Immature natural killer cell (primary cell): Measurements from ENCODE around the gene ACAP2. TPM values are rescaled to one million over a fixed set of nuclear protein-coding genes. Genes with fewer than 3 reads are reported as not detected.

Experiments used
- DNase-seq, 3 donors: peaks; one replicate each; pipeline ENCODE4 v3.0.0; 2022; ENCODE audit warnings: mixed read lengths in 1 of 3
- H3K27ac Mint-ChIP-seq, 6 donors: one replicate each; pipeline ENCODE4 v1.8.0; 2020; ENCODE audit warnings: mixed read lengths in 6 of 6, mild to moderate bottlenecking in 5 of 6, inconsistent platforms in 4 of 6, moderate library complexity in 3 of 6
- H3K27me3 Mint-ChIP-seq, 3 donors: one replicate each; pipeline ENCODE4 v1.8.0; 2020 to 2021; ENCODE audit warnings: low read depth in 3 of 3, mild to moderate bottlenecking in 3 of 3, mixed read lengths in 3 of 3, moderate library complexity in 3 of 3, inconsistent platforms in 1 of 3
- H3K36me3 Mint-ChIP-seq, 3 donors: one replicate each; pipeline ENCODE4 v1.8.0; 2020; ENCODE audit warnings: mixed read lengths in 3 of 3, inconsistent platforms in 2 of 3, mild to moderate bottlenecking in 2 of 3
- H3K4me1 Mint-ChIP-seq, 2 donors: one replicate each; pipeline ENCODE4 v1.8.0; 2020; ENCODE audit warnings: inconsistent platforms in 2 of 2, mild to moderate bottlenecking in 2 of 2, mixed read lengths in 2 of 2, moderate library complexity in 1 of 2
- H3K4me3 Mint-ChIP-seq, 5 donors: one replicate each; pipeline ENCODE4 v1.8.0; 2020; ENCODE audit warnings: mild to moderate bottlenecking in 5 of 5, mixed read lengths in 5 of 5, inconsistent platforms in 3 of 5, moderate library complexity in 3 of 5
- H3K9me3 Mint-ChIP-seq, 6 donors: one replicate each; pipeline ENCODE4 v1.8.0; 2020; ENCODE audit warnings: mild to moderate bottlenecking in 6 of 6, mixed read lengths in 6 of 6, inconsistent platforms in 4 of 6, moderate library complexity in 3 of 6
- polyA plus RNA-seq, 3 donors: library from polyadenylated mRNA; unstranded; fragments of 300-500 nt; fragmentation: Illumina TruSeq; gene quantifications; one replicate each; pipeline ENCODE4 v1.2.3, GENCODE V29; 2021

ACAP2 gene
- polyA plus RNA-seq, 3 donors from 2014 or later: 41.0 to 74.1 (median 53.0) TPM

GRCh38 chr3:195455789-195456188 lies 13.0 kb upstream of the ACAP2 start:
- no peak for DNase-seq
- peaks cover 9 to 12% of the 10 kb centered on the region in 2 donors for H3K4me1 Mint-ChIP-seq
- H3K36me3 Mint-ChIP-seq: no peaks in the 10 kb centered on the region
- no peaks in the 10 kb centered on the region for H3K9me3 Mint-ChIP-seq
- no peak overlapping the region for H3K4me3 Mint-ChIP-seq
- peaks cover 0 to 2% (median 0%) of the 10 kb centered on the region in 3 donors for H3K27me3 Mint-ChIP-seq
- H3K27ac Mint-ChIP-seq: no peak overlapping the region

- H3K27me3 Mint-ChIP-seq: peaks cover 0 to 2% (median 0%) of the 10 kb centered on the region in 3 donors
- H3K27ac Mint-ChIP-seq: no peak overlapping the region
- no peaks in the 10 kb centered on the region for H3K9me3 Mint-ChIP-seq
- DNase-seq: no peak
- peaks cover 3 to 4% of the 10 kb centered on the region in 2 donors for H3K4me1 Mint-ChIP-seq
- no peak overlapping the region for H3K4me3 Mint-ChIP-seq
- no peaks in the 10 kb centered on the region for H3K36me3 Mint-ChIP-seq
Observed at GRCh38 chr3:195453236-195453635, 10.4 kb upstream of the ACAP2 start.

- Mint-ChIP-seq H3K27me3 (peaks cover 0 to 2% (median 0%) of the 10 kb centered on the region in 3 donors), H3K27ac (no peak overlapping the region), H3K36me3 (no peaks in the 10 kb centered on the region)
Observed at GRCh38 chr3:195451373-195452015, 8.7 kb upstream of the ACAP2 start.

GRCh38 chr3:195450731-195451229 lies 8.0 kb upstream of the ACAP2 start:
- Mint-ChIP-seq H3K4me3 (no peak overlapping the region), H3K9me3 (no peaks in the 10 kb centered on the region), H3K27me3 (peaks cover 0 to 2% (median 0%) of the 10 kb centered on the region in 3 donors), H3K36me3 (no peaks in the 10 kb centered on the region), H3K4me1 (no peaks in the 10 kb centered on the region), H3K27ac (peak overlapping the region in 1 of 6 donors; percentile 6)
- no peak for DNase-seq

More at GRCh38 chr3:195451373-195452015, 8.7 kb upstream of the ACAP2 start:
- Mint-ChIP-seq H3K4me1 (no peaks in the 10 kb centered on the region), H3K9me3 (no peaks in the 10 kb centered on the region), H3K4me3 (no peak overlapping the region)
- no peak for DNase-seq

GRCh38 chr3:195448205-195448875 lies 5.5 kb upstream of the ACAP2 start:
- DNase-seq: no peak
- H3K9me3 Mint-ChIP-seq: no peaks in the 10 kb centered on the region
- H3K4me3 Mint-ChIP-seq: no peak overlapping the region
- no peak overlapping the region for H3K27ac Mint-ChIP-seq
- H3K36me3 Mint-ChIP-seq: no peaks in the 10 kb centered on the region
- peaks cover 0 to 1% (median 0%) of the 10 kb centered on the region in 3 donors for H3K27me3 Mint-ChIP-seq
- H3K4me1 Mint-ChIP-seq: peaks cover 10% of the 10 kb centered on the region in 2 donors

- H3K4me3 Mint-ChIP-seq: no peak overlapping the region
- no peak for DNase-seq
- H3K27me3 Mint-ChIP-seq: peaks cover 0 to 9% (median 2%) of the 10 kb centered on the region in 3 donors
- H3K27ac Mint-ChIP-seq: no peak overlapping the region
- H3K4me1 Mint-ChIP-seq: peaks cover 12 to 14% of the 10 kb centered on the region in 2 donors
- H3K36me3 Mint-ChIP-seq: no peaks in the 10 kb centered on the region
- no peaks in the 10 kb centered on the region for H3K9me3 Mint-ChIP-seq
Observed at GRCh38 chr3:195447201-195447600, 4.4 kb upstream of the ACAP2 start.

- peaks cover 2 to 14% (median 4%) of the 10 kb centered on the region in 3 donors for H3K27me3 Mint-ChIP-seq
Observed at GRCh38 chr3:195446359-195446758, 3.5 kb upstream of the ACAP2 start.

GRCh38 chr3:195445885-195446284 lies 3.1 kb upstream of the ACAP2 start:
- H3K4me1 Mint-ChIP-seq: peaks cover 22 to 23% of the 10 kb centered on the region in 2 donors
- H3K36me3 Mint-ChIP-seq: no peaks in the 10 kb centered on the region
- H3K4me3 Mint-ChIP-seq: no peak overlapping the region
- no peak for DNase-seq
- no peaks in the 10 kb centered on the region for H3K9me3 Mint-ChIP-seq
- peaks cover 2 to 16% (median 4%) of the 10 kb centered on the region in 3 donors for H3K27me3 Mint-ChIP-seq
- H3K27ac Mint-ChIP-seq: peak overlapping the region in 1 of 6 donors; percentile 48

More at GRCh38 chr3:195446359-195446758, 3.5 kb upstream of the ACAP2 start:
- DNase-seq: no peak
- Mint-ChIP-seq H3K9me3 (no peaks in the 10 kb centered on the region), H3K4me3 (no peak overlapping the region), H3K36me3 (no peaks in the 10 kb centered on the region), H3K4me1 (peaks cover 18 to 19% of the 10 kb centered on the region in 2 donors), H3K27ac (no peak overlapping the region)

- Mint-ChIP-seq H3K4me1 (peaks cover 43 to 45% of the 10 kb centered on the region in 2 donors), H3K9me3 (no peaks in the 10 kb centered on the region), H3K27ac (peak overlapping the region; percentile 89 to 93 (median 91)), H3K4me3 (peak overlapping the region; percentile 87 to 96 (median 91)), H3K36me3 (no peaks in the 10 kb centered on the region), H3K27me3 (peaks cover 2 to 16% (median 4%) of the 10 kb centered on the region in 3 donors)
- no peak for DNase-seq
Observed at GRCh38 chr3:195443391-195443989, 670 bp upstream of the ACAP2 start.

- Mint-ChIP-seq H3K27me3 (peaks cover 2 to 16% (median 4%) of the 10 kb centered on the region in 3 donors), H3K36me3 (no peaks in the 10 kb centered on the region), H3K9me3 (no peaks in the 10 kb centered on the region), H3K4me3 (peak overlapping the region; percentile 89 to 97 (median 96)), H3K4me1 (peaks cover 51 to 56% of the 10 kb centered on the region in 2 donors), H3K27ac (peak overlapping the region; percentile 91 to 98 (median 95))
- DNase-seq: peak; percentile 44 to 48 (median 46)
Observed at GRCh38 chr3:195441992-195442572, 738 bp downstream of the ACAP2 start.

- Mint-ChIP-seq H3K27me3 (peaks cover 2 to 16% (median 4%) of the 10 kb centered on the region in 3 donors), H3K4me1 (peaks cover 54 to 61% of the 10 kb centered on the region in 2 donors), H3K27ac (peak overlapping the region; percentile 91 to 98 (median 95)), H3K36me3 (no peaks in the 10 kb centered on the region), H3K9me3 (no peaks in the 10 kb centered on the region), H3K4me3 (peak overlapping the region; percentile 89 to 97 (median 96))
- peak in 2 of 3 donors; percentile 16 to 17 for DNase-seq
Observed at GRCh38 chr3:195441476-195441991, 1.3 kb downstream of the ACAP2 start.

GRCh38 chr3:195441051-195441450 lies 1.8 kb downstream of the ACAP2 start:
- peak overlapping the region; percentile 89 to 97 (median 96) for H3K4me3 Mint-ChIP-seq
- no peak for DNase-seq
- H3K36me3 Mint-ChIP-seq: no peaks in the 10 kb centered on the region
- peak overlapping the region; percentile 91 to 98 (median 95) for H3K27ac Mint-ChIP-seq
- H3K27me3 Mint-ChIP-seq: peaks cover 2 to 16% (median 4%) of the 10 kb centered on the region in 3 donors
- H3K4me1 Mint-ChIP-seq: peaks cover 59 to 66% of the 10 kb centered on the region in 2 donors
- no peaks in the 10 kb centered on the region for H3K9me3 Mint-ChIP-seq

- peak overlapping the region; percentile 52 to 97 (median 89) for H3K4me3 Mint-ChIP-seq
- no peaks in the 10 kb centered on the region for H3K9me3 Mint-ChIP-seq
- DNase-seq: no peak
- peaks cover 2 to 15% (median 4%) of the 10 kb centered on the region in 3 donors for H3K27me3 Mint-ChIP-seq
- H3K36me3 Mint-ChIP-seq: no peaks in the 10 kb centered on the region
- H3K4me1 Mint-ChIP-seq: peaks cover 64 to 73% of the 10 kb centered on the region in 2 donors
- peak overlapping the region; percentile 18 to 89 (median 80) for H3K27ac Mint-ChIP-seq
Observed at GRCh38 chr3:195440379-195440778, 2.4 kb downstream of the ACAP2 start.
